ENCODE results near the gene CADPS2.
"Not testable (repeated sequence)": the region's sequence is repeated elsewhere in the genome, so short reads cannot be mapped to it uniquely, and the experiment has no call there.

Gene CADPS2

DNA sequence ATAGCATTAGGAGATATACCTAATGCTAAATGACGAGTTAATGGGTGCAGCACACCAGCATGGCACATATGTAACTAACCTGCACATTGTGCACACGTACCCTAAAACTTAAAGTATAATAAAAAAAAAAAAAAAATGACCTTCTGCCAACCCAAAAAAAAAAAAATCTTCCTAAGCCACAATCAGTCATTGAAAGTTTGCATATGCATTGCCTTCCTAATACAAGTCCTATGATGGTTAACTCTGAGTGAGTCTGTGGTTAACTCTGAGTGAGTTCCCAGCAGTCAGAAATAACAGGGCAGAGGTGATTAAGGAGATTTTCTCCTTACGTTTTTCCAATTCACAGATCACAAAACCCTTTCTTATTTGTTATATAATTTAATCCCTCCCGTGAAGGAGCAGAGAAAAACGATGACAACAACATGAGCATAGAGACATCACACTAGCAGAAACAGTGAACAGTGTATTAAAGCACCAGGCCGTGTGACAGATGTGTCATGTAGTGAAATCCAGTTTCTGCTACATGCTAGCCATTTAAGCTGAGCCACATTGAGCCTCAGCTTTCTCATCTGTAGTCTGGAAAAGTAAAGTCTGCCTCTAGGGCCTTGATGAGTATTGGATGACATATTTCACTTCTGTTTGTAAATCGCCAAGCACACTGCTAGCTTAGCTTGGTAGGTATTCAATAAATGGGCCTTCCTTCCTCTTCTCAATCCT, 176.2 kb downstream of the CADPS2 start:
- DNase-seq (ENCODE audit: low read depth in 3 of 3): no peak

DNA sequence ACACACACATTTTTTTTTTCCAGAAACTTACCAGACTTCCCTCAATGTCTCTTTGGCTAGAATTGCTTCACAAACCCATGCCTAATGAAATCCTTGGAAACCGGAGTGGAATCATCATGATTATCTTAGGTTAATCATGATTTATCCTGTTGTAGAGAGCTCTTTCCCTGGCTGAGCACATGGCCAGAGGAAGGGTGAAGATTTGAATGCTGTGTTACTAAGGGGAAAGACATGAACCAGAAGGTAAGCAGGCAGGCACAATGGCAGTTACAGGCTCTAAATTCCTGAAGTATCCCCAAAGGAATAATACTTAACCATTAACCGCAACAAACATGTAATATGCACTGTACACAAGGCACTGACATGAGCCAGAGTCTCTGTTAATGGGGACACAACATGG, 179.4 kb downstream of the CADPS2 start:
- DNase-seq (ENCODE audit: low read depth in 3 of 3): no peak

GRCh38 chr7:122702872-122703510, 183.3 kb downstream of the CADPS2 start, which contains the start of gene RNF148:
Gene RNF148, minus strand, starts transcription at chr7:122702922. Its CDS starts 172 bp downstream, at chr7:122702750.
- no peak for DNase-seq (ENCODE audit: low read depth in 3 of 3)

- DNase-seq (ENCODE audit: low read depth in 3 of 3): no peak
These were observed 187.2 kb downstream of the CADPS2 start, which contains the start of gene RNF133 for GRCh38 chr7:122699017-122699416. Gene RNF133, minus strand, starts transcription at chr7:122699117. Its CDS starts 199 bp downstream, at chr7:122698918.

GRCh38 chr7:122695816-122696215, 190.4 kb downstream of the CADPS2 start:
- no peak for DNase-seq (ENCODE audit: low read depth in 3 of 3)

DNA sequence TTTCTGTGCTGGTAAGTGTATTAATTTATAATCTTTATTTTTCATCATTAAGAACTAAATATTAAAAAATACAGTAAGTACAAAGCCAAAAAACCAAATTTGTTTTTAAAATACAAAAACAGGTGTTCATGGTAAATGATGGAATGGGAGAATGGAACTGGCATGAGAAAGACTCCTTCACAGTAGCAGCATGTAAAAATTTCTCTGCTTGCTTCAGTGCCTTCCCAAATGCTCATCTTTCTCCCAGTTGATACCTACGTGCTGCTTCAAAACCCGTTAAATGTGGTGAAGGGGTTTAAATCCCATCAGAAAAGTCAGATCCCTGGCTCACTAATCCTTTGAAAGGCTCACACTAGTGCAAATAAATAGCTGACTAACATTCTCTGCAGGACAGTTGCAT, 191.6 kb downstream of the CADPS2 start:
- DNase-seq (ENCODE audit: low read depth in 3 of 3): no peak

GRCh38 chr7:122692769-122693309, 193.4 kb downstream of the CADPS2 start:
- no peak for DNase-seq (ENCODE audit: low read depth in 3 of 3)

- DNase-seq (ENCODE audit: low read depth in 3 of 3): no peak
These were observed 194.6 kb downstream of the CADPS2 start for GRCh38 chr7:122691569-122692235.

DNA sequence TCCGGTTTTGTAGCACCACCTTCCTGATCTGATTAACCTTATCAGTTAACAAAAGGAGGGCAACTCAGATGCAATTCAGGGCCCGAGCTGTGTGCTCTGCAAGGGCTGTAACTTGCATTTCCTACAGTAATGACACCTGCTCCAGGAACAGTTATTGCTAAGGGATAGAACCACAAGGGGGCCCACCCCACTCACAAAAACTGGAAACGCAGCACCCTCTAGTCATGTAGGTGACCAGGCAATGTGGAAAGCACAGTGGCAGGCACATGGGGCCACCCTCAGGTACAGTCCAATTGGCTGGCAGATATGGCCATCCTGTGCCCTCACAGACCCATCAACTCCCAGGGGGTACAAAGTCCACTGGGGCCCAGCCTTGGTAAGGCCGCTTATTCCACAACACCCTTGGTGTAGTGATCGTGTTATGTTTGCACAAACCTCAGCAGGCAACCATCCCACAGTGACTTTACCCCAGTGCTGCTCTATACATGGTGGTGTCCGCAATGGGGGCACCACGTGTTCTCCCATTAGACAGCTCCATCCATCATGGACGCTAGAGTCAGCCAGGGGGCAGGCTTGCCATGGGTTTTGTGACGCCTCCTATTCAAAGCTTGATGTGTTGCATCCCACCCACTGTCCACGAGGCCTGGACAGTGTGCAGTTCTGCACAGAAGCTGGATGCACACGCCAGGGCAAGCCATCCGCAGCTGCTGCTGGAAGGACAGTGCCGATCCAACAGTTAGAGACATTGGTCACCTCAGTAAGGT, 196.7 kb downstream of the CADPS2 start:
- DNase-seq (ENCODE audit: low read depth in 3 of 3): no peak

GRCh38 chr7:122688400-122688998, 197.8 kb downstream of the CADPS2 start:
- DNase-seq (ENCODE audit: low read depth in 3 of 3): no peak

DNA sequence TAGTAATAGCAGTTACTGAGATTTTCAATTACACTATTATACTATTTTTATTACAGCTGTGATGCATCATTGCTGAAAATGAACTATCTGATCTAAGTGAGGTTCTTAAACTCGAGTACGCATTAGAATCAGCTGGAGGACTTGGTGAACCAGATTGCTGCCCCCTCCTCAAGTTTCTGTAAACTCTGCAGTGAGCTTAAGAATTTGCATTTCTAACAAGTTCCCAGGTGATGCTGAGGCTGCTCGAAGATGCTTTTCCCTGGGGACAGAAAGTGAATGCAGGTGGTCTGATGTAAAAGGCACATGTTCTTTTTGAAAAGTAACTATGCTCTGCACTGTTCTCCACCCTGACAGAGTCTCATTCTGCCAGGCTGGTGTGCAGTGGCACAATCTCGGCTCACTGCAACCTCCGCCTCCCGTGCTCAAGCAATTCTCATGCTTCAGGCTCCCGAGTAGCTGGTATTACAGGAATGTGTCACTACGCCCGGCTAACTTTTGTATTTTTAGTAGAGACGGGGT, 199.8 kb downstream of the CADPS2 start:
- no peak for DNase-seq (ENCODE audit: low read depth in 3 of 3)

GRCh38 chr7:122684504-122684903, 201.8 kb downstream of the CADPS2 start:
- no peak for DNase-seq (ENCODE audit: low read depth in 3 of 3)

GRCh38 chr7:122682815-122683550, 203.3 kb downstream of the CADPS2 start:
- no peak for DNase-seq (ENCODE audit: low read depth in 3 of 3)

GRCh38 chr7:122681186-122681585, 205.1 kb downstream of the CADPS2 start:
- not testable (repeated sequence) for DNase-seq (ENCODE audit: low read depth in 3 of 3)

DNA sequence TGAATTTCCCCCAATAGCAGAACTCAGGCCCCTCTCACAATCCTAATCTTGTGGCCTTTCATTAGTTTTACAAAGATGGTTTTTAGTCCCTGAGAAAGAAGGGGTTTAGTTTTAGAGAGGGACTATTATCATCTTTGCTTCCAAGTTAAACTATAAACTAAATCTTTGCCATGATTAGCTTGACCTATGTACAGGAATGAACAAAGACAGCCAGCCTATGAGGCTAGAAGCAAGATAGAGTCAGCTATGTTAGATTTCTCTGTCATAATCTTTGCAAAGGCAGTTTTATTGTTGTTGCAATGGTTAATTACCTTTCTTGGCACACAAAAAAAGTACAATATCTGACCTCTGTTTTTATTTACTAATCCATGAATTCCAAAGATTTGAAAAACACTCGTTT, 206.4 kb downstream of the CADPS2 start:
- DNase-seq (ENCODE audit: low read depth in 3 of 3): no peak

GRCh38 chr7:122679269-122679709, 207.0 kb downstream of the CADPS2 start:
- not testable (repeated sequence) for DNase-seq (ENCODE audit: low read depth in 3 of 3)

- DNase-seq (ENCODE audit: low read depth in 3 of 3): no peak
These were observed 209.1 kb downstream of the CADPS2 start for GRCh38 chr7:122677149-122677548.

- no peak for DNase-seq (ENCODE audit: low read depth in 3 of 3)
These were observed 209.8 kb downstream of the CADPS2 start for GRCh38 chr7:122676466-122676865.

DNA sequence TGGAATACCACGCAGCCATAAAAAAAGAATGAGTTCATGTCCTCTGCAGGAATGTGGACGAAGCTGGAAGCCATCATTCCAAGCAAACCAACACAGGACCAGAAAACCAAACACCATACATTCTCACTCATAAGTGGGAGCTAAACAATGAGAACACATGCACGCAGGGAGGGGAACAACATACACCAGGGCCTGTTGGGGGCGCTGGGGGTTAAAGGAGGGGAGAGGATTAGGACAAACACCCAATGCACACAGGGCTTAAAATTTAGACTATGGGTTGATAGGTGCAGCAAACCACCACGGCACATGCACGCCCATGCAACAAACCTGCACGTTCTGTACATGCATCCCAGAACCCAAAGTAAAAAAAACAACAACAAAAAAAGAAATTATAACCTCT, 210.6 kb downstream of the CADPS2 start:
- DNase-seq (ENCODE audit: low read depth in 3 of 3): no peak

GRCh38 chr7:122675011-122675410, 211.2 kb downstream of the CADPS2 start:
- no peak for DNase-seq (ENCODE audit: low read depth in 3 of 3)

Measured in stimulated activated CD4-positive, alpha-beta T cell treated with anti-CD3 and anti-CD28 coated beads, TNF-alpha, amount 100 ng/mL, for 48 hours (primary cell).